ENCODE results near the gene KDM1A. TPM values are rescaled to one million over a fixed set of nuclear protein-coding genes. Genes with fewer than 3 reads are reported as not detected.
"Not testable (repeated sequence)": the region's sequence is repeated elsewhere in the genome, so short reads cannot be mapped to it uniquely, and the experiment has no call there.

Gene KDM1A
- total RNA-seq, 2 experiments from 2014 or later, result 55.2 to 57.0 TPM

DNA sequence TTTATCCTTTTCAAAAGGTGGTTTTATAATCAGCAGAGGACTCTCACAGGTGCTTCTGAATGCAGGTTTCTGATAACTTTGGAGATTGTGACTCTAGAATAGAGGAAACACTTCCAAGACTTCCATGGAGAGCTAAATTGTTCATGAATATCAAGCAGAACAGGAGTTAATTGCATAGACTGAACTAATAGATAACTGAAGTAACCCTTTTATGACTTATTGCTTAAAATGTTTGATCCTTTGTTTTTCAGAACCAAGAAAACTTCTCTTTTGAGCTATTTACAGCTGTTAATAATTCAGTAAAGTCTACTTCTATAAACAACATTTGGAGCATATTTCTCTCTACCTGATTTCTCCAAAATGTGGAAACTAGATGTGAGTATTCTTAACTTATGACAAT lies 23.5 kb upstream of the KDM1A start:
- H3K4me3 Mint-ChIP-seq, result no peak overlapping the region
- no peak for ATAC-seq (ENCODE audit: low read depth)
- H3K27ac Mint-ChIP-seq, result no peak overlapping the region
- peaks cover 8% of the 10 kb centered on the region for H3K9me3 Mint-ChIP-seq
- peaks cover 1% of the 10 kb centered on the region for H3K36me3 Mint-ChIP-seq
- peaks cover 5% of the 10 kb centered on the region for H3K27me3 Mint-ChIP-seq
- POLR2A ChIA-PET, result no interaction called here
- no peaks in the 10 kb centered on the region for H3K4me1 Mint-ChIP-seq
- DNase-seq, result no peak

GRCh38 chr1:22997528-22997927 lies 21.7 kb upstream of the KDM1A start:
- H3K9me3 Mint-ChIP-seq; DNase-seq; H3K4me1 Mint-ChIP-seq; POLR2A ChIA-PET; ATAC-seq (ENCODE audit: low read depth); H3K36me3 Mint-ChIP-seq; H3K27ac Mint-ChIP-seq; H3K4me3 Mint-ChIP-seq; H3K27me3 Mint-ChIP-seq: not testable (repeated sequence)

- DNase-seq; H3K36me3 Mint-ChIP-seq; H3K4me1 Mint-ChIP-seq; H3K27ac Mint-ChIP-seq; H3K27me3 Mint-ChIP-seq; H3K4me3 Mint-ChIP-seq; H3K9me3 Mint-ChIP-seq; POLR2A ChIA-PET; ATAC-seq (ENCODE audit: low read depth): not testable (repeated sequence)
Observed at GRCh38 chr1:23000133-23000532, 19.1 kb upstream of the KDM1A start.

- ATAC-seq (ENCODE audit: low read depth); H3K9me3 Mint-ChIP-seq; H3K36me3 Mint-ChIP-seq; DNase-seq; H3K27me3 Mint-ChIP-seq; POLR2A ChIA-PET; H3K4me3 Mint-ChIP-seq; H3K4me1 Mint-ChIP-seq; H3K27ac Mint-ChIP-seq: not testable (repeated sequence)
Observed at GRCh38 chr1:23002218-23002617, 17.1 kb upstream of the KDM1A start.

DNA sequence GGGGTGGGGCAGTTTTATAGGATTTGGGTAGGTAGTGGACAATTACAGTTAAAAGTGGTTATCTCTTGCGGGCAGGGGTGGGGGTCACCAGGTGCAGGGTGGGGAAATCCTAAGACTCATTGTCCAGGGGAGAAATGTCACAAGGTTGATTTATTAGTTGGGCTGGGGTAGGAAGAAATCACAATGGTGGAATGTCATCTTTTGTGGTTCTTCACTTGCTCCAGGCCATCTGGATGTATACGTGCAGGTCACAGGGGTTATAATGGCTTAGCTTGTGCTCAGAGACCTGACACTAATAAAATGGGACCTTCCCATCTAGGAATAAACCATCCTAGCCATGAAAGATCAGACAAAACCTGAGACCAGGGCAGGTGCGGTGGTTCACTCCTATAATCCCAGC lies 15.2 kb upstream of the KDM1A start:
- POLR2A ChIA-PET, result no interaction called here
- H3K27me3 Mint-ChIP-seq, result peaks cover 7% of the 10 kb centered on the region

DNA sequence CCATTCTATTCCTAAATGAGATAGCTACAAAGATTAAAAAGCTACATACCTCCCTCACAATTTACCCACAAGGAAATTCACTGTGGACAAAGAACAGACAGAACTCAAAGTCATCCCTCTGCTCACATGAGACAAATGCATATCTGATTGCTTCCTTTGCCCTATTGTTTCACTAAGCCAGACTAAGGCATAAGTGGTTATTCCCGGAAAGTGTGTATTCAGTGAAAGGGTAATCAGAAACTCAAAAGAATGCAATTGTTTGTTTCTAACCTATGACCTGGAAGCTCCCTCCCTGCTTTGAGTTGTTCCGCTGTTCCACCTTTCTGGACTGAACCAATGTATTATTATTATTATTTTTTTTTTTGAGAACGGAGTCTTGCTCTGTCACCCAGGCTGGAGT lies 14.5 kb upstream of the KDM1A start:
- H3K9me3 Mint-ChIP-seq; H3K27ac Mint-ChIP-seq; H3K4me3 Mint-ChIP-seq; H3K27me3 Mint-ChIP-seq; H3K4me1 Mint-ChIP-seq; ATAC-seq (ENCODE audit: low read depth); POLR2A ChIA-PET; H3K36me3 Mint-ChIP-seq; DNase-seq: not testable (repeated sequence)

More for the DNA sequence above, 15.2 kb upstream of the KDM1A start:
- Mint-ChIP-seq H3K4me1 (no peaks in the 10 kb centered on the region), H3K9me3 (no peaks in the 10 kb centered on the region), H3K27ac (no peak overlapping the region), H3K36me3 (no peaks in the 10 kb centered on the region), H3K4me3 (no peak overlapping the region)
- ATAC-seq (ENCODE audit: low read depth) (no peak), DNase-seq (no peak)

DNA sequence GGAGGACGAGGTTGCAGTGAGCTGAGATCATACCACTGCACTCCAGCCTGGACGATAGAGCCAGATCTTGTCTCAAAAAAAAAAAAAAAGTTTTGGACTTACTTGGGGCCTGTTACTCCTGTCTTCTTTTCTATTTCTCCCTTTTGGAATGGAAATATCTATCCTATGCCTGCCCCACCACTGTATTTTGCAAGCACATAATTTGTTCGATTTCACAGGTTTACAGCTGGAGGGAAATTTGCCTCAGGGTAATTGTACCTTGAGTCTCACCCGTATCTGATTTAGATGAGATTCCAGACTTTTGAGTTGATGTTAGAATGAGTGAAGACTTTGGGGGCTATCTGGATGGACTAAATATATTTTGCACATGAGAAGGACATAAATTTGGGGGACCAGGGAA lies 12.2 kb upstream of the KDM1A start:
- Mint-ChIP-seq H3K9me3 (no peaks in the 10 kb centered on the region), H3K4me1 (no peaks in the 10 kb centered on the region), H3K36me3 (no peaks in the 10 kb centered on the region), H3K27me3 (peaks cover 7% of the 10 kb centered on the region), H3K4me3 (no peak overlapping the region), H3K27ac (no peak overlapping the region)
- POLR2A ChIA-PET, result no interaction called here
- DNase-seq, result no peak
- no peak for ATAC-seq (ENCODE audit: low read depth)

- Mint-ChIP-seq H3K9me3 (no peaks in the 10 kb centered on the region), H3K36me3 (no peaks in the 10 kb centered on the region), H3K4me1 (no peaks in the 10 kb centered on the region), H3K27me3 (peaks cover 10% of the 10 kb centered on the region), H3K27ac (no peak overlapping the region), H3K4me3 (no peak overlapping the region)
- ATAC-seq (ENCODE audit: low read depth) (no peak), DNase-seq (no peak)
- POLR2A ChIA-PET, result no interaction called here
Observed at GRCh38 chr1:23008901-23009300, 10.4 kb upstream of the KDM1A start.

- H3K27me3 Mint-ChIP-seq; DNase-seq; ATAC-seq (ENCODE audit: low read depth); H3K9me3 Mint-ChIP-seq; H3K4me3 Mint-ChIP-seq; POLR2A ChIA-PET; H3K27ac Mint-ChIP-seq; H3K4me1 Mint-ChIP-seq; H3K36me3 Mint-ChIP-seq: not testable (repeated sequence)
Observed at GRCh38 chr1:23010025-23010424, 9.2 kb upstream of the KDM1A start.

DNA sequence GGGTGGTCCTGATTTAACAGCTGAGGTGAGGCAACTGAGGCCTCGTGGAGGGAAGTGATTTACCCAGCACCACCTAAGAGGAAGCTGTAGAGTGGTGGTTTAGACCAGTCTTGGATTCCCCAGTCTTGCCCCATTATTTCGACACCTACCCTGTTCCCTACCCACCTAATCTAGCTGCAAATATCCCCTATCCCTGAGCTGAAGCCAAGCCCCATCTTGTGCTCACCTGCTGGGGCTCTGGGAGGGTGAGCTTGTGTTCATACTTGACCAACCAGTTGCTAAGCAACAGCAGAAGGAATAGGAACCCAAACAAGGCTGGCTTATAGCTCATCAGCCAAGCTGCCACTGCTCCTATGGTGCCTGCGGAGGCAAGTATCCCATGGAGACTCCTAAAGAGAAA lies 5.6 kb upstream of the KDM1A start:
- Mint-ChIP-seq H3K27ac (no peak overlapping the region), H3K9me3 (no peaks in the 10 kb centered on the region), H3K4me3 (no peak overlapping the region), H3K36me3 (no peaks in the 10 kb centered on the region), H3K4me1 (peaks cover 6% of the 10 kb centered on the region), H3K27me3 (peaks cover 3% of the 10 kb centered on the region)
- DNase-seq, result no peak
- POLR2A ChIA-PET, result no interaction called here
- no peak for ATAC-seq (ENCODE audit: low read depth)

GRCh38 chr1:23018661-23019093 lies 591 bp upstream of the KDM1A start:
- peak overlapping the region; percentile 95 for H3K4me3 Mint-ChIP-seq
- peak overlapping the region; percentile 92 for H3K27ac Mint-ChIP-seq
- peaks cover 29% of the 10 kb centered on the region for H3K4me1 Mint-ChIP-seq
- ATAC-seq (ENCODE audit: low read depth) (no peak), DNase-seq (no peak)
- H3K27me3 Mint-ChIP-seq, result no peaks in the 10 kb centered on the region
- POLR2A ChIA-PET, result interaction anchor here (0.6 to 2.2 kb wide), 6 partner anchors 12 to 512 kb away, joined by 3 to 9 read pairs (median 3); partner anchors contain the start of genes E2F2 and HNRNPR
- peaks cover 6% of the 10 kb centered on the region for H3K9me3 Mint-ChIP-seq
- peaks cover 18% of the 10 kb centered on the region for H3K36me3 Mint-ChIP-seq

DNA sequence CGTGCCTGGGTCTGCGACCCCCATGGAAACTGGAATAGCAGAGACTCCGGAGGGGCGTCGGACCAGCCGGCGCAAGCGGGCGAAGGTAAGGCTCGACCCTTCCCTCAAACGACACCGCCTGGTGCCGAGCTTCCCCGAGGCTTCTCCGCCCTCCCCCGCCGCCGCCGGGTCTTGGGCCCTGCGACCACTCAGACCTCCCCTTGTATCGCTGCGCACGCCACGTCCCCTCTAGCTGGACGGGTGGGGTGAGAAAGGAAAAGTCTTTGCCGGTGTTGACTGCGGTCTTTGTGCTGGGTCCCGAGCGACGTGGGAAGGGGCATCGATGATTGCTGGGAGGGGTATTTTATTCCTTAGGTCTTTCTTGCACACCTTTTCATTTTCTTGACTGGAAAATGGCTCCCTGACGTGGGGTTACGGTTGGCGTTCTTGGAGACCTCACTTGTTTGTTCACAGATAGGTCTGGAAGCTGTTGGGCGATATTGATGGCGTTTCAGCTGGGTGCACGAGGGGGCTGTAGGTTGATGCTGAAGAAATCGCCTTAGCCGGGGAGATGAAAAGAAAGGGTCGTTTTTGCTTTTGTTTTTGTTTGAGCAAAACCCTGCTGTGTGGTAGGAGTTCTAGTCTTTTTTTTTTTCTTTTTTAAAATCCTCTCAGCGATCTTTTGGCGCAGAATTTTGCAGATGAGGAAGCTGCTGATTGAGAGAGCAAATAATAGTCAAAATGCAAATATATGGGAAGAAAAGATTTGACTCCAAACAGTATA lies 776 bp downstream of the KDM1A start:
- ATAC-seq (ENCODE audit: low read depth) (peak; percentile 29), DNase-seq (no peak)
- Mint-ChIP-seq H3K4me1 (peaks cover 30% of the 10 kb centered on the region), H3K36me3 (peaks cover 21% of the 10 kb centered on the region), H3K4me3 (peak overlapping the region; percentile 89), H3K9me3 (peaks cover 8% of the 10 kb centered on the region), H3K27ac (peak overlapping the region; percentile 83), H3K27me3 (no peaks in the 10 kb centered on the region)
- POLR2A ChIA-PET, result interaction anchor here (0.6 to 2.2 kb wide), 6 partner anchors 10 to 968 kb away, joined by 3 to 9 read pairs (median 3); partner anchors contain the start of genes CDC42 and HNRNPR

GRCh38 chr1:23020706-23021405 lies 1.6 kb downstream of the KDM1A start:
- no peak for ATAC-seq (ENCODE audit: low read depth)
- POLR2A ChIA-PET, result interaction anchor here (0.7 to 2.2 kb wide), 5 partner anchors 9 to 968 kb away, joined by 3 to 9 read pairs (median 3); partner anchors contain the start of genes CDC42 and HNRNPR
- H3K4me1 Mint-ChIP-seq, result peaks cover 30% of the 10 kb centered on the region

DNA sequence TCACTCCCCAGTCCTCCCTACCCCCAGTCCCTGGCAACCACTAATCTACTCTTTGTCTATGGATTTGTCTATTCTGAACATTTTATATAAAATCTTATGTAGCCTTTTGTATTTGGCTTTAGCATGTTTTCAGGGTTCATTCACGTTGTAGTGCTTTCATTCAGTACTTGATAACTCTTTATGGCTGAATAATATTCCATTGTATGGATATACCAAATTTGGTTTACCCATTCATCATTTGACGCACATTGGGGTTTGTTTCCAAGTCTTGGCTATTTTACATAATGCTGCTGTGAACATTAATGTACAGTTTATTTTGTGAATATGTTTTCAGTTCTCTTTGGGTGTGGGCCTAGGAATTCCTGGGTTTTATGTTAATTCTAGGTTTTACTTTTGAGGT lies 2.6 kb downstream of the KDM1A start:
- no peak for ATAC-seq (ENCODE audit: low read depth)
- DNase-seq, result no peak
- POLR2A ChIA-PET, result no interaction called here
- peaks cover 32% of the 10 kb centered on the region for H3K4me1 Mint-ChIP-seq
- no peaks in the 10 kb centered on the region for H3K27me3 Mint-ChIP-seq
- H3K9me3 Mint-ChIP-seq, result peaks cover 8% of the 10 kb centered on the region
- H3K27ac Mint-ChIP-seq, result no peak overlapping the region
- H3K4me3 Mint-ChIP-seq, result no peak overlapping the region
- H3K36me3 Mint-ChIP-seq, result peaks cover 21% of the 10 kb centered on the region

More at GRCh38 chr1:23020706-23021405, 1.6 kb downstream of the KDM1A start:
- H3K27ac Mint-ChIP-seq, result peak overlapping the region; percentile 83
- peaks cover 21% of the 10 kb centered on the region for H3K36me3 Mint-ChIP-seq
- H3K27me3 Mint-ChIP-seq, result no peaks in the 10 kb centered on the region
- no peak for DNase-seq
- H3K9me3 Mint-ChIP-seq, result peaks cover 8% of the 10 kb centered on the region
- peak overlapping the region; percentile 89 for H3K4me3 Mint-ChIP-seq
